Stomach smooth muscle (tissue), 2 donors: ENCODE results near the gene CSRNP3.

Source experiments
- H3K27ac ChIP-seq: one replicate; pipeline ENCODE4 v1.7.0; 2013; ENCODE audit warnings: mild to moderate bottlenecking, low read length, inconsistent platforms
- H3K27me3 ChIP-seq, 2 donors: one replicate each; pipeline ENCODE4 v1.7.0; 2013; ENCODE audit warnings: low read length in 2 of 2; ENCODE audit not compliant: insufficient read depth in 2 of 2, control insufficient read depth in 1 of 2
- H3K36me3 ChIP-seq, 2 donors: one replicate each; pipeline ENCODE4 v1.7.0; 2013; ENCODE audit warnings: low read length in 2 of 2; ENCODE audit not compliant: control insufficient read depth in 2 of 2, insufficient read depth in 2 of 2
- H3K4me1 ChIP-seq: one replicate; pipeline ENCODE4 v1.7.0; 2013; ENCODE audit warnings: low read length; ENCODE audit not compliant: control insufficient read depth, insufficient read depth
- H3K4me3 ChIP-seq, 2 donors: one replicate each; pipeline ENCODE4 v1.7.0; 2013; ENCODE audit warnings: low read length in 2 of 2
- H3K9ac ChIP-seq, 2 donors: one replicate each; pipeline ENCODE4 v1.7.0; 2013; ENCODE audit warnings: low read length in 2 of 2, mild to moderate bottlenecking in 1 of 2
- H3K9me3 ChIP-seq, 2 donors: one replicate each; pipeline ENCODE4 v1.7.0; 2013; ENCODE audit warnings: low read length in 2 of 2; ENCODE audit not compliant: control insufficient read depth in 2 of 2
- donor health status: healthy.
- donor health status: Pancreatic carcinoma.

Gene CSRNP3

GRCh38 chr2:165699946-165700345 lies 230.4 kb downstream of the CSRNP3 start:
- Histone ChIP-seq H3K4me3 (no peak overlapping the region), H3K9ac (no peak overlapping the region), H3K27me3 (no peaks in the 10 kb centered on the region), H3K9me3 (no peaks in the 10 kb centered on the region), H3K36me3 (no peaks in the 10 kb centered on the region), H3K4me1 (no peaks in the 10 kb centered on the region), H3K27ac (no peak overlapping the region)

- H3K27ac ChIP-seq, result no peak overlapping the region
- H3K9me3 ChIP-seq, result no peaks in the 10 kb centered on the region
- H3K27me3 ChIP-seq, result no peaks in the 10 kb centered on the region
- H3K36me3 ChIP-seq, result no peaks in the 10 kb centered on the region
- no peak overlapping the region for H3K9ac ChIP-seq
- H3K4me1 ChIP-seq, result no peaks in the 10 kb centered on the region
- no peak overlapping the region for H3K4me3 ChIP-seq
These were observed 231.0 kb downstream of the CSRNP3 start for GRCh38 chr2:165700531-165700930.

DNA sequence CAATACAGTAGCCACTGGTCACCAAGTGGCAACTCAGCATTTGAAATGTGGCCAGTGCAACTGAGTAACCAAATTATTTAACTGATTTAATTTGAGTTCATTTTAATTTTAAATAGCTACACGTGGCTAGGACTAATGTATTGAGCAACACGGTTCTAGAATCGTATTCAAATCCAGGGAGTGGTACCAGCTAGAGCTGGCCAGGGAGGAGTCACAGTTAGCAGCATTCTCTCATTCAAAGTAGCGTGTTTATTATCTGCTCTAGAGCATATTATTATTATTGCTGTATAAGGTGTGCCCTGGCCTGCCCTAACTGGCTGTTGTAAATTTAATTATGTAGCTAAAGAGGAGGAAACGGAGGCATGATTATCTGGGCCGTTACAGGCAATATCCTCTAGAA lies 231.6 kb downstream of the CSRNP3 start:
- Histone ChIP-seq H3K4me3 (no peak overlapping the region), H3K4me1 (no peaks in the 10 kb centered on the region), H3K9ac (no peak overlapping the region), H3K27ac (no peak overlapping the region), H3K27me3 (no peaks in the 10 kb centered on the region), H3K36me3 (no peaks in the 10 kb centered on the region), H3K9me3 (no peaks in the 10 kb centered on the region)

DNA sequence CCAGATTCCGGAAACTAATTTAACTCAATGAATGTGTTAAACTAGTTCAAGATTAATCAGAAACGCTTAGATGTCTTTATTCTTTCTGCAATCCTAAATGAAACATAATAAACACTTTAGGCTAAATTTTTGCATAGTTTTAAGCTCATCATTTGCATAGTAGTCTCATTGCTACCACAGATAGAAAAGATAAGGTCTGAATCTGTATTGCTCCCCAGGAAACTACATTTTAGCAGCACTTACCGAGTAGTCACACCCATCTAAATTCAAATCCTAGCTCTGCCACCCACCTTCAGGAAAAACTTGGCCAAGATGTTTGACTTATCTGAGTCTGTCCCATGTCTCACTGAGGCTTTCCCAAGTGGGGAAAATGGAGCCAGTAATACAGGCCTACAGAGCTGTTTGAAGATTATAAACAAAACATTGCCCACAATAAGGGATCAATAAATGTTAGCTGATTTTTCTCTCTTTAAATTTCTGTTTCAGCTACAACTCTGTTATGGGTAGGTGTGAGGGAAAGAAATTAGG lies 237.5 kb downstream of the CSRNP3 start:
- Histone ChIP-seq H3K27ac (no peak overlapping the region), H3K9ac (no peak overlapping the region), H3K9me3 (no peaks in the 10 kb centered on the region), H3K27me3 (no peaks in the 10 kb centered on the region), H3K4me1 (no peaks in the 10 kb centered on the region), H3K36me3 (no peaks in the 10 kb centered on the region), H3K4me3 (no peak overlapping the region)

DNA sequence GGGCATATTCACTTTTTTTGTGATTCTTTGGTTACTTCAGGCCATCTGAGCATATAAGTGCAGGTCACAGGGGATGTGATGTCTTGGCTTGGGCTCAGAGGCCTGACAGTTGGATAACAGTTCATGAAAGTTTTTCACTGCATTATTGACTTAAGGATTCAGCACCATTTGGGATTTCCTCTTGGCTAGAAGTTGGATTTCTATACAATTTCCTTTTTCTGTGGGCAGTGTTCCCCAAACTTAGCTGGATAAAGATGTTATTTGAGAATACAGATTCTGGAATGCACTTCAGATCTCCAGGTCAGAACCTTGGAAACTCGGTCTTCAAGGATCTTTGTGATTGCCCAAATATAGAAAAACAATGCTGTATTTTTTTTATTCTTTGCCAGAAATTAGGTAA lies 246.6 kb downstream of the CSRNP3 start:
- Histone ChIP-seq H3K36me3 (no peaks in the 10 kb centered on the region), H3K27me3 (no peaks in the 10 kb centered on the region), H3K9ac (no peak overlapping the region), H3K27ac (no peak overlapping the region), H3K4me1 (no peaks in the 10 kb centered on the region), H3K9me3 (no peaks in the 10 kb centered on the region), H3K4me3 (no peak overlapping the region)

DNA sequence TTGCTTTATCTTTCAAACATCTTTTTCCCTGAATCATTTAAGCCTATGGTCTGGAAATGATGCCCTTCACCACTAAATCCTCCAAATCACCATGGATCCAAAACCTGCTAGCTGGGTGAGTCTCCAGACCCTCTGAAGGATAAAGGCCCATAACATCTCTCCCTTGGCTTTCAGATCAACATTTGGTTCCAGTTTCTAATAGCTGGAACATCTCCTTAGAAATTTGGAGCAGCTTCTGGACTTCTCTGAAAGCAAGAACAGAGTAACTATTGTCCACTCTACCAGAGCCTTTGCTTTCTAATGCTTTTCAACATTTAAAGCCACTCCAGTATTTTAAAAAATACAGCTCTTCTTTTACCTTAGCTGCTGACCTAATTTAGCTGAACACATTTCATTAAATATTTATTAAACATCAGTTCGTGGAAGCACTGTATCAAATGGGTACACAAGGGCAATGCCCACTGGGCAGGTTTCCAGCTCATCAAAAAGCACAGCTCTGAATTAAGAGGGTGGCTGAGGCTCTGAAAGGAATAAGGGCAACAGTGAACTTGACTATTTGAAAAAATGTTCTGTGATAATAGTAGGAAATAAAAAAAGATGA lies 249.2 kb downstream of the CSRNP3 start:
- Histone ChIP-seq H3K9me3 (no peaks in the 10 kb centered on the region), H3K9ac (no peak overlapping the region), H3K27ac (no peak overlapping the region), H3K4me1 (no peaks in the 10 kb centered on the region), H3K4me3 (no peak overlapping the region), H3K27me3 (no peaks in the 10 kb centered on the region), H3K36me3 (no peaks in the 10 kb centered on the region)

DNA sequence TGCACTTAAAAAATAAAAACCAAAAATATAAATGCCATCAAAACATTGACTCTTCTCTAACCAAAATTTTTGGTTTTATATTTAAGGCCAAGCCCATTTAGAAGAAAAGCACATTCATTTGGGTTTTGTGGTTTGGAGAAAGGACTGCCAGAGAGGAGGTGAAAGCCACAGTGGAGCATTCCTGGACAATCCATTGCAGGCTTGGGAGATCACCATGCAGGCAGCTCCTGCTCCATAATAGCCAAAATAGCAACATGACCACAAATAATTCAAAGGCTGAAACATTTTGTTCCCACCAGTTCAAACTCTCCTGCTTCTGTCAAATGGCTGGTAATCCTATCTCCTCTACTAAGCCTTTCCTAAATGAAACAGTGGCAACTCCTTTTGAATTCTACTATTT lies 251.0 kb downstream of the CSRNP3 start:
- Histone ChIP-seq H3K27me3 (no peaks in the 10 kb centered on the region), H3K4me3 (no peak overlapping the region), H3K27ac (no peak overlapping the region), H3K4me1 (no peaks in the 10 kb centered on the region), H3K9ac (no peak overlapping the region), H3K36me3 (no peaks in the 10 kb centered on the region), H3K9me3 (no peaks in the 10 kb centered on the region)

DNA sequence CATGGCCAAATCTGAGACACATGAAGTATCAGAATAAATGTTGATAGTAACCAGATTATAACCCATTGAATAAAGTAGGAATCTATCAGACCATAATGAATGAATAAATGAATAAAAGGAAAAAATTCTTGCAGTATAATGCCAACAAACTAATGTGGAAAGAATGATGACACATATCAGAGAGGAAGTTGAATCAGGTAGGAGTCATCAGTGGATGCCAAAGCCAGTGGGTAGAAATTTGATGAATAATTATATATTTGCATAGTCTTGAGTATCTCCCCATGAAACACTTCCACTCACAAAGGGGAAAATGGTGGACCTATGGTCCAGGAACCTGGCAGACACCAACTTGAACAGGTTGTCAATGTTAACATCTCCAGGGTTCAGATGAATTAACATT lies 255.9 kb downstream of the CSRNP3 start:
- H3K4me3 ChIP-seq, result no peak overlapping the region
- H3K9me3 ChIP-seq, result no peaks in the 10 kb centered on the region
- H3K9ac ChIP-seq, result no peak overlapping the region
- H3K4me1 ChIP-seq, result no peaks in the 10 kb centered on the region
- H3K27me3 ChIP-seq, result no peaks in the 10 kb centered on the region
- no peak overlapping the region for H3K27ac ChIP-seq
- no peaks in the 10 kb centered on the region for H3K36me3 ChIP-seq
